Measurements from ENCODE around the gene COPB2.
"Not testable (repeated sequence)": the region's sequence is repeated elsewhere in the genome, so short reads cannot be mapped to it uniquely, and the experiment has no call there.

COPB2 gene

DNA sequence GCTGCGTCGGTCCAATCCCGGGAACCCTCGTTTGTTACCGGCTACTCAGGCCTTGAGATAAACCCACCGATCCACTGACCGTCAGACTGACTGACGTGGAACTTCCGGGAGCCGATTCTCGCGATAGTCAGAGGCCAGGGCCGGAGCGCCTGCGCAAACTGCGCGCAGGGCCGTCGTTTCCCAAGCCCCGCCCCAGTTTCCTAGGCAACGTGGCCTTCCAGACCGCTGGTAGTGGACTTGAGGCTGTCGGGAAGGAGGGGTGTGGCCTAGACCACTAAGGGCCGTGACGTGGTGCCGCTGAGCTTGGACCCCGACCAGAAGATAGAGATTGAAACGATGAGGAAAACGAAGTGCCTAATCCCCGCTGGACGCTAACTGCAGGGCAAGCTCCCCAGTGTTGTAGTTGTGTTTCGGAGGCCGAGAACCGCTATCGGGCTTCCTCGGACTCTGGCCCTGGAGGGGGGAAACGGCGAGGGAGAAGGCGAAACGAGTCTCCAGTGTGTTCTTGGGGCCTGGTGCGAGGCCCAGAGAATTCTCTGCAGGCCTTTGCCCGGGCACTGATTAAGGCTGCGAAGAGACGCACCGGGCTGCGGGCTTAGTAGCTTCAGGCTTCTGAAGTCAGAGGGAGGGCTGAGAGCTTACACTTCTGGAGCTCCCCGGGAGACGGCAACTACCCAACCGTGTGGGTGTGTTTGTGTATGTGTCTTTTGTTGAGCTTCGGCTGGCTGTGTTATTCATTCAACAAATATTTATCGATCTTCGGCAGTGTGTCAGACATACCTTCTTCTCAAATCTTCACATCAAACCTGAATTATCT lies at the start of gene COPB2:
COPB2 (minus strand) TSS at position 96 of the 817 bp plus-strand sequence. CDS start 97 bp downstream, outside the sequence.
- DNase-seq (ENCODE audit: low read depth): peak; percentile 94

DNA sequence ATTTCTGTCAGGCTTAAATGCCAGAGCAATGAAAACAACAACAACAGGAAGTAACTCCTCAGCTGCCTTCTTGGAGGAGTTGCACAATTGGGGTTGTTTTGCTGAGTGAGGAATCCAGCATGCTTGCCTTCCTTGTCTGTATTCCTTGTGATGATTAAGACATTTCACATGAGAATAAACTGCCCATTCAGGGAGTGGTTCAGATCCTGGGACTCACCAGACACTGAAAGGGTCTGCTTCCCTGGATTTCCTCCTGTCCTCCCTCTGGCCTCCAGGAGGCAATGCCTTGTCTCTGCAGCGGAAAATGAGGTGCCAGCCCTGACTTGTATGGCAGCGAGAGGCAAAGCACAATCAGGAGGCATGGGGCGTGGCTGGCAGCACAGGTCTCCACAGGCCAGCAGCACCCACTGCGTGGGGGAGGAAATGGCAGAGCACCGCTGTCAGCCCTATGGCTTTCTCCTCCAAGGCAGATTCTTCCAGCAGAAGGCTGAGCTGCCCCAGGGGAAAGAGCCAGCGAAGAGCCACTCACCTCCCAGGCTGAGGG lies 45.4 kb upstream of the COPB2 start:
- DNase-seq (ENCODE audit: low read depth): no peak

DNA sequence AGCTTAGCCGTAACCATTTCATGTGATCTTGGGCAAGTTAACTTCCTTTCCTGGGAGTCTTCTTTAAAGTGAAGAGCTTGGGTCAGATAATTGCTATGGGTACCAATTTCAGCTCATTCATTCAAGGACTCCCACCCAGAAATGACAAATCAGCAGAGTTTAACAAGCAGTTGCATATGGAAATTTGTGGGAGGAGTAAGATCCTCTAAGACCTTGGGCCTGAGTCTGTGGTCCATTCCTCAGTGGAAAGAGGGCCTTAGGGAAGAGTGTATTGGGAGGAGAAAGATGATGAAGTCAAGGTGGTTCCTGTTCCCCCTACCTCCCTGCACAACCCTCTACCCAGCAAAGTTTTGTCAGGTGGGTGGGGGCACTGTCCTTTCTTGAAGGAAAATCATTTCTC lies 44.8 kb upstream of the COPB2 start:
- no peak for DNase-seq (ENCODE audit: low read depth)

DNA sequence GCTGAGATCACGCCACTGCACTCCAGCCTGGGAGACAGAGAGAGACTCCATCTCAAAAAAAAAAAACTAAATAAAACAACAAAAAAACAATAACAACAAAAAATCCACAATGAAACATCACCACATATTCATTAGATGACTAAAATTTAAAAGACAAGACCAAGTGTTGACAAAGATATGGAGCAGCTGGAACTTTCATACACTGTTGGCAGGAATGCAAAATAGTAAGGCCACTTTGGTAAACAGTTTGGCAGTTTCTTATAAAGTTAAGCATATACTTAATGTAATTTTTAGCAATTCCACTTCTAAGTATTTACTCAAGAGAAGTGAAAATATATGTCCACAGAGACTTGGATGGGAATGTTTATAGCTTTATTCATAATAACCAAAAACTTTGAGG lies 43.6 kb upstream of the COPB2 start:
- no peak for DNase-seq (ENCODE audit: low read depth)

DNA sequence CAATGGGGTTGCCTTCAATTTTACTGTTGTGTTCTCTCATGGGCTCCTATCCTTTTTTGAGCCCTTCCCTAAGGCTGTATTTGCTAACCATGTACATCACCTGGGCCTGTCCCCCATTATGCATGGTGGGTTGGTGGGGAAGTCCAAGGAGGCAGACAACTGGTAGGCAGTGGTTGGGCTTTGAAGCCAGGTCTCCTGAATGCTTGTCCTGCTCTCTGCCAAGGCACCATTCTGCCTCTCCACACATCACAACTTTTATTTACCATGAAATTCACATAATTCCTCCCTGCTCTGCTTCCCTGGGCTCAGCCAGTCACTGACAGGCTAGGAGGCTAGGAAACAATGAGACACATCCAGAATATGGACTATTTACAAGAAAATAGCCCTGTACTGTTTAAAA lies 41.0 kb upstream of the COPB2 start:
- no peak for DNase-seq (ENCODE audit: low read depth)

DNA sequence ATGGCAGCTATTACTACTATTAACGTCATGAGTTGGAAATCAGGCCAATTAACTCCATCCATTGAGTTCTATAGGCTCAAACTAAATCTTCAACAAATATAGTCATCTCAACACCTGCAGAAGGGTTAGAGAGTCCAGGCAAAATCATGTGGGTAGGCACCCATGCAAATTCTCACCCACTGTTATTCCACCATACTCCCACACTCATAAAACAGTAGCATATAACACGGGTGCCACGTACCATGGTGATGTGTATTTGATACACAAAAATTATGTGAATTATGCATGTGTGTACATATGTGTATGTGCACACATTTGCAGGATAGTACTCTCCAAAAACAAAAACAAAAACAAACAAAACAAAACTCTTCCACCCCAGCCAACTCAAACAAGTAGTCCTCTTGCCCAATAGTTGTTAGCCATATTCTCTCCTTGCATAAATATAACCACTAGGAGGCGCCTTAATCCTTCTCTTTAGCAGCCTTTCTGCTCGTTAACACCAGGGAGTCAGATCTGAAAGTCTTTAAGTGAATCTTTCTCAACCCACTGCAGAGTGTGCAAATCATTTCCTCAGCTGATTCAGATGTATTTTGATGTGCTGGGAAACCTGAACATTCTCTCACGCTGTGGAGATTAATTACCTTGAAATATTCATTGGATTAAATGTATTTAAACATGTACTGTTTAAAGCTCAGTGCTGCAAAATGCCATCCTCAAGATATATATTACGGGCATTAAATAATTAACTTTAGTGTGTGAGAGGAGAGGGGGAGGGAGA lies 38.0 kb upstream of the COPB2 start:
- no peak for DNase-seq (ENCODE audit: low read depth)

DNA sequence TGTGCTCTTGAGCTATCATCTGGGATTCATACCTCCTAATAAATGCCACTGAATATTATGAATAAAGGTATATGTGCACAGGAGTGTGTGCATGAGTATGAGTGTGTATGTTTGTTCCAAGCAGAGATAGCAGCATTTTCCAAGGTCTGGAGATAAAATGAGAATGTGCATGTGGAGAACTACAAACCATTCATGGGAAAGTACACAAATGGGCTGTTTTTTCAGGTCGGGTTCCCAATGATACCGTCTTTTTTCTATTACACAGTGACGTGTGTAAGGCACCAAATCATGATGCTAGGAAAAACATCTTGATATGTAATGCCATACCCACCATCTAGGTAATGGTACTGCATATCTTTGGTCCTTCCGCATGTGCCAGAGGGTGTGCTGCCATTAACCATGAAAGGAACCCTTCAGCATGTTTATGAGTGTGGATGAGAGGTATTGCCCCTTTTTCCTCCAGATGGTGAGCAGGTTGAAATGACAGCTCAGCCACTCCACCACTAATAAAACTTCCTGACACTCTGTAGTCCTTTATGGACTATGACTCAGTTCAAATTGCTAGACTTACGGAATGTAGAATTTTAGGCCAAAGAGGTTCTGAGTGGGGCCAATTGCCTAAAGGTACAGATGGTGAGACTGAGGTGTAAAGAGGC lies 36.4 kb upstream of the COPB2 start:
- DNase-seq (ENCODE audit: low read depth): no peak

DNA sequence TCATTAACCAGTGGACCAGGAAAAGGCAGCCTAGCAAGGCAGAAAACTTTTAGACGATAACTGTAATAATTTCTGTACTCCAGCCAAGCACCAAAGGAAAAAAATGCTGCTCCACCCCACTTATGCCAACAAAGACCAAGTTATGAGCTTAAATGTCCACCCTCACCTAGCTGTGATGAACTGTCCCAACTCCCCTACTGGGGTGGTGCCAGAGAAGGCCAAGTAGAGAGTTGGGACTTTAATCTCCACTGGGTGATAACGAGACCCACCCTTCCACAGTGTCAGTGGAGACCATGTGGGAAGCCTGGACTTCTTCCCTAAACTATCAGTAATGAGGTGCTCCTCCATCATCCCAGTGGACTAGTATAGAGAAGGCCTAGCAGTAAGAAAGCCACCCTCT lies 33.8 kb upstream of the COPB2 start:
- no peak for DNase-seq (ENCODE audit: low read depth)

DNA sequence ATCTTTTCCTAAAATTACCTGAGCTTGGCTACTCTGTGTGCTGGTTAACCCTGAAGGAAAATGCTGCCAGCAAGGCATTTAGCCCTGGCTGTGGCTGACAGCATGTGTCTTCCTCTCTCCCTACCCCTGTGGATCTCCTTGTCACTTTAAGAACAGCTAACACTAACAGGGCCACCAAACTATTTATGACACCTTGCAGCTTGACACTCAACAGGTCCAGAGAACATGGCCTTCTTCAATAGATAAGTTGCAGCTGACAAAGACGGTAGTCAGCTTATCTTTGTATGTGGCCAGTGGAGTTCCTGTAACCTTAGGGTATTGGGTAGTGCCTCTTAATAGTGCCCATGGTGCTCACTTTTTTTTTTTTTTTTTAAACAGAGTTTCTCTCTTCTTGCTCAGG lies 32.0 kb upstream of the COPB2 start:
- no peak for DNase-seq (ENCODE audit: low read depth)

DNA sequence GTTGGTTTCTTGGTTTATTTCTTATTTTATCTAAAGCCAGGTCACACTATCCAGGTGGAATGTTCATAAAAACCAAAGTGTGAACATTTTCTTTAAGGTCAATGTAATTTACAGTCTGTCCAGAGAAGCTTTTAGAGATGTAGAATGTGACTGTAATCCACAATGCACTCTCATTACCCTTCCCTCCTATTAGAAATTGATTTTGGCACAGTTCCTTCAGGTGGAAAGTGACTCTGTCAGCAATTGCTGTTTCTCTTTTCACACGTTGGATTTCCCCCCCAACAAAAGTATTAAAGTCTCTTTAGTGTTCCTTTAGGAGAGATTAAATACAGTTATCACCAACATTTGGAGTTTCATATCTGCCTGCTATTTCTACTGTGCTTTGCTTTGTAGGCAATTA lies 31.6 kb upstream of the COPB2 start:
- DNase-seq (ENCODE audit: low read depth): no peak

DNA sequence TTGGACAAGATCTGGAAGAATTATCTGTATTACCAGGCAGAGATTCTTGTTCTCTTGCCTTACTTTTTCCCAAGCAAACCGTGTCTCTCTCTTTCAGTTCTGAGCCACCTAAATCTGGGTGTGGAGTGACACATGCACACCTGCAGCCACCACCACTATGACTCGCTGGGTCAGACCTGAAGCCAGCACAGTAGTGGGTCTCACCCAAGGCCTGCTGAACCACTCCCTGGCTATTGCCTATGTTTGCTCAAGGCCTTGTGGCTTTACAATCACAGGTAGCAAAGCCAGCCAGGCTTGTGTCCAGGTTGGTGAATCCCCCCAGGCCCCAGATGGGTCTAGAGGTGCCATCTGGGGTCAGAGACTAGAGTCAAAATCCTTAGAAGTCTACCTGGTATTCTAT lies 28.7 kb upstream of the COPB2 start:
- no peak for DNase-seq (ENCODE audit: low read depth)

DNA sequence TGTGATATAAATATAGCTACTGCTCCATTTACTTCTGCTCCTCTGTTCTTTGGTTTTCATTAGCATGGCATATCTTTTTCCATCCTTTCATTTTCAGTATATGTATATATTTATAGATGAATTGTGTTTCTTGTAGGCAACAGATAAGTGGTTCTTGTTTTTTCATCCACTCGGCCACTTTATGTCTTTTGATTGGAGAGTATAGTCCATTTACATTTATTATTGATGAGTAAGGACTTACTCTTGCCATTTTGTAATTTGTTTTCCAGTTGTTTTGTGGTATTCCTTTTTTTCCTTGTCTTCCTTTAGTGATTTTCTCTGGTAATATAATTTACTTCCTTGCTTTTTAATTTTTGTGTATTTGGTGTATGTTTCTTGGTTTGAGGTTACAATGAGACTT lies 26.8 kb upstream of the COPB2 start:
- DNase-seq (ENCODE audit: low read depth): no peak

DNA sequence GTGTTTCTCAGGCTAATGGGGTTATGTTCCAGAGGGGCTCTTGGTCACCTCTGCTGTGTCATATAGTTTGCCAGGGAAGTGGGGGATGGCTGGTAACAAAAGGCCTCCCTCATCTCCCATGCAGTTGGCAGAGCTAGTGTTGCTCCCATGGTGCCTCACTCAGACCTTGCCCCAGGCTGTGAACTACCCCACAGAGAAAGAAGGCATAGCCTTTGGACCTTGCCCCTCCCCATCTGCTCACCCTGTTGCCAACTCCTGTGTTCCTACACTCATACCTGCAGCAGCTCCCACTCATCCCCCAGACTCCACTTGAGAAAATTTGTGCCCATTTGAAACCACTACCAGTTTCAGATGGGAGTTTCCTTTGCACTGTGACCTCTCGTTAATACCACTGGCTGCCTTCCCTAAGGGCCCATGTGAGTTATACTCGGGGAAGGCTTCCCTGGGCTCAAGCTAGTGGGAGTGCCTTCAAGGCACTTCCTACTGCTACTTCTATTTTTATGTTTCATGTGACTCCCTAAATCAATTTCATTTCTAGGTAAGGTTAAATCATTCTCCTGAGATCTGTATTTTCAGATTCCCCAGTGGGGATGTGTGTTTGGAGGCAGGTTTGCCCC lies 25.3 kb upstream of the COPB2 start:
- no peak for DNase-seq (ENCODE audit: low read depth)

DNA sequence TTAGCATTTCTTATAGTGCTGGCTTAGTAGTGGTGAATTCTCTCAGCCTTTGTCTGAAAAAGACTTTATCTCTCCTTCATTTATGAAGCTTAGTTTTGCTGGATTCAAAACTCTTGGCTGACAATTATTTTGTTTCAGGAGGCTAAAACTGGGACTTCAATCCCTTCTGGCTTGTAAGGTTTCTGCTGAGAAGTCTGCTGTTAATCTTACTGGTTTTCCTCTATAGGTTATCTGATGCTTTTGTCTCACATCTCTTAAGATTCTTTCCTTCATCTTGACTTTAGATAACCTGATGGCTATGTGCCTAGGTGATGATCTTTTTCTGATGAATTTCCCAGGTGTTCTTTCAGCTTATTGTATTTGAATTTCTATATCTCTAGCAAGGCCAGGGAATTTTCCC lies 23.4 kb upstream of the COPB2 start:
- not testable (repeated sequence) for DNase-seq (ENCODE audit: low read depth)

DNA sequence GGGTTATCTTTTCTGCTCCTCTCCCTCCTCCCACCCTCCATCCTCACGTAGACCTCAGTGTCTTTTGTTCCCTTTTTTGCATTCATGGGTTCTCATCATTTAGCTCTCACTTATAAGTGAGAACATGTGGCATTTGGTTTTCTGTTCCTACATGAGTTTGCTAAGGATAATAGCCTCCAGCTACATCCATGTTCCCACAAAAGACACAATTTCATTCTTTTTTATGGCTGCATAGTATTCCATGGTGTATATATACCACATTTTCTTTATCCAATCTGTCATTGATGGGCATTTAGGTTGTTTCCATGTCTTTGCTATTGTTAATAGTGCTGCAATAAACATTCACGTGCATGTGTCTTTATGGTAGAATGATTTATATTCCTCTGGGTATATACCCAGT lies 11.7 kb upstream of the COPB2 start:
- DNase-seq (ENCODE audit: low read depth): not testable (repeated sequence)

DNA sequence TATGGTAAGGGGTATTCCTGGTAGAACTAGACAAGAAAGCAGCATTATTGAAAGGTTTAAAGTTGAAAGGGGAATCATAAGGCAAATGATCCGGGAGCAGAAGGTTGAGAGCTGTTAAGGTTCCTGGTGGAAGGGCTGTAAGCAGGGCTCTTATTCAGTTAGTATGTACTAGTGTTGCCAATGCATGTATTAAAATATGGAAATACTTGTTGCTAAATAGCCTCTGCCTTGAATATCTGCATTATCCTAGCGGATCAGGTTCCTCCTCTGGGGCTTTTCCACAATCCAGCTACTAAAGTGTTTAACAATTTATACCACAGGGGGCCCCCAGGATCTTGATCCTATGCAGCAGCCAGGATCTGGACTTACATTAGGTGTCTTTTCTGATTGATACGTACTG lies 7.3 kb upstream of the COPB2 start:
- no peak for DNase-seq (ENCODE audit: low read depth)

DNA sequence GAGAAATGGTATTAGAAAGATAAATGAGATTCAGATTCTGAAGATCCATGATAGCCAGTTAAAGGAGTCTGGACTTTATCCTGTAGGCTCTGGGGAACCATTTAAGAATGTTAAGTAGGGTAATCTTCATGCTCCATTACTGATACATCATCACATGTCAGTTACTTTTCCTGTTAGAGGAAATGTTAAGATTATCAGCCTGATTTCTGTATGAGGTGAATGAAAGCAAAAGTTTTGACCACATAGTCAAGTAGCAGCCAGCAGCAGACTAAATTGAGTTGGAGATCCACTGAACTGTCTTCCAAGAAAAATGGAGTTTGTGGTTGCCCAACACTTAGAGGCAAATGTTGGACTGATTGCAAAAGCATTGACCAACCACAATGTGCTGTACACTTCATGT lies 4.7 kb upstream of the COPB2 start:
- no peak for DNase-seq (ENCODE audit: low read depth)

DNA sequence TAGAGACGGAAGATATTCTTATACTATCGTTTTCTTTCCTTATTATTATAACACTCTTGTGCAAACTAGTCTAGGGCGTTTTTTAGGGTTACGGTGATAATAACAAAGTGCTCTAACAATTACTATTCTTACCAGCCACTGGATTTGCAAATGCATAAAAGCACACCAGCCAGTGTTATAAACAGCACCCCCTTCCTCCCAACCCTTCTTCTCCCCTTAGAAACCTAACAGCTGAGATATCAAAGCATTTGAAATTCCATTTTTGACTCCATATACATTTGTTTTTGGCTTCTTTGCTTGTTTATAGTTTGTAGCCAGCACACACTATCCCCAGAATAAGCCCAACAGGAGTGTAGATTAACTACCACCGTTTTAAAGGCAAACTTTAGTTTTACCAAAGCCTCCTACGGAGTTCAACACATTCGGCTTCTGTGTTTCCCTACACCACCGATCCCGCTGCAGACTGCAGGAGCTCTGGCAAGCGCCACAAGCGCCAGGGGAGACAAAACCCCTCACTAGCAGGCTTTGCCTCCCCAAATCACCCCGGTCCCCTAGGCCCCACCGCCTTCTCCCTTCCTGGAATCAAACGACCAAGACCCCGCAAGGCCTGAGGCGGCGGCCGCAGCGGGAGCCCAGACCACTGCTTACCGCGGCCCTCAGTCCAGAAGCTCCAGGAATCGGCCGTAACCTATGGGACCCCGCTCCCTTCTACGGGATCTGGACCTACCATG lies 461 bp downstream of the COPB2 start:
- DNase-seq (ENCODE audit: low read depth): peak; percentile 4

DNA sequence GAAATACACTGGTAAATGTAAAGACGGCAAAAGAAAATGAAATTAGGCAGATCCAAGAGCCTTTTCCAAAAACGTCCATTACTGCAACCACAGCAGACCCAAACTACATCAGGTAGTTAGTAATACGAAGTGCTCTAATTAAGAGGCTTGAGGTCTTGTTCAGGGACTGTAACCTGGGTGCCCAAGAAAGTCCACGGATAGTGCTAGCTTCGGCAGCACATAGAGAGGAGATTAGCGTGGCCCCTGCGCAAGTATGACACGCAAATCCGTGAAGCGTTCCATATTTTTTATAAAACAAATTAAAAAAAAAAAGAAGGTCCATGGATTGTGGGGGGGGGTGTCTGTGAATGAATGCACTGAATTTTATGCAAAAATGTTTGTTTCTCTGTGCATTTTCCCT lies 1.4 kb downstream of the COPB2 start:
- DNase-seq (ENCODE audit: low read depth): no peak

DNA sequence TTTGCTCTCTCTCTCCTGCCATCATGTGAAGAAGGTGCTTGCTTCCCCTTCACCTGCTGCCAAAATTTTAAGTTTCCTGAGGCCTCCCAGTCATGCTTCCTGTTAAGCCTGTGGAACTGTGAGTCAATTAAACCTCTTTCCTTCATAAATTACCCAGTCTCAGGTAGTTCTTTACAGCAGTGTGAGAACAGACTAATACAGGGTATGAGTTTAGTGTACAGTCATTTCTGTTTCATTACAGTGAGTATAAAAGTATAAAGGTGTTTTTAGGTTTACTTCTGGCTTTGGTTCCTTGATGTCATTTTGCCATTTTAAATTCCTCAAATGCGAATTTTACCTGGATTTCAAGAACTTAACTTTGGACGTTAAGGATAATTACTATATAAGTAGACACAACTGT lies 7.2 kb downstream of the COPB2 start:
- DNase-seq (ENCODE audit: low read depth): not testable (repeated sequence)

DNA sequence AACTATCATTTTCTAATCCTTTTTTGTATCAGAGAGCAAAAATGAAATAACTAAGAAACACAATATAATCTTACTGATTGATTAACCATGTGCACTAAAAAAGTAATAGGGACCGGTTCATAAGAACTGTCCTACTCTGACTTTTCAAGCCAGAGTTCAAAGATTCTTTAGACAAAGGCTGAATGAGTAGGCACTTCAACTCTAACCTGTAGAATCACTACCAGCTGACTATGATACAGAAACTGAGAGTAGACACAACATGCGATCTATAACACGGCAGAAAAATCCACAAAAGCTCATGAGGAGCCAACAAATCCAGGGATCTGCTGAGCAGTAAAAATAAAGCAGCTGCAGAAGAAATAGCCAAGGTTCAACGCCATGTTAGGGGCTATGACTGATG lies 8.9 kb downstream of the COPB2 start:
- DNase-seq (ENCODE audit: low read depth): no peak
